Keratinocyte (primary cell): ENCODE data around the gene VPS37C.

ENCODE experiments used
- EZH2 ChIP-seq: IDR thresholded peaks from one replicate; pipeline ENCODE4 v1.6.1; 2012; ENCODE audit warnings: inconsistent platforms, mild to moderate bottlenecking, low read length, moderate library complexity
- TF ChIP-seq, protein P1 (sequence below), 3 experiments: IDR thresholded peaks in 1 of 3; conservative IDR thresholded peaks in 1 of 3; optimal IDR thresholded peaks in 1 of 3; 2 replicates in 2 of 3; 3 replicates in 1 of 3; pipeline versions ENCODE3 to v1.5.1; 2011; ENCODE audit warnings: low read length in 3 of 3, mild to moderate bottlenecking in 3 of 3, moderate library complexity in 2 of 3, control low read depth in 1 of 3, inconsistent platforms in 1 of 3; ENCODE audit not compliant: insufficient read depth in 2 of 3; ENCODE audit errors: extremely low read depth in 1 of 3

DNA sequence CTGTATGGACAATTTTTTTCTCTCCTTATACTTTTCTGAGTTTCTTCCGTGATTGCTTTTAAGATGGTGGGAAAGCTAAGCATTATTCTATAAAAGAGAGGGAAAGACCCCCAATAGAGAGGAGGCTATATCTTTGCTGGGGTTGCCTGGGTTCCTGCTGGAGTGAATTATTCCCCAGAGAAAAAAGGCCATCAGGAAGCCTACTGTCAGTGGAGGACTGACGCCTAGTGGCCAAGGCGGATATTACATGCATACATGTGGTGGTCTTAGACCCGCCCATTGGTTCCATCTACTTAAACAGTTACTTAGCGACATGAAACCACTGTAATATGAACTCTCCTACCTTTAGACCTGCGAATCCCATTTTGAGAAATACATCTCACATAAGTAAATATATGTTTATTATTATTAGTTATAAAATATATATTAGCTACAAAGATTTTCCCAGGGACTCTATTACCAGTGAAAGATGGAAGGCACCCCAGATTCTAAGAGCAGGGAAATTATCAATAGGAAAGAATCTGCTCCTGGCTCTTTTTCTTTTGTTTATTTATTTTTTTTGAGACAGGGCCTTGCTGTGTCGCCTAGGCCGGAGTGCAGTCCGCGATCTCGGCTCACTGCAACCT, 26.4 kb upstream of the VPS37C start:
- TF ChIP-seq, protein P1, sequence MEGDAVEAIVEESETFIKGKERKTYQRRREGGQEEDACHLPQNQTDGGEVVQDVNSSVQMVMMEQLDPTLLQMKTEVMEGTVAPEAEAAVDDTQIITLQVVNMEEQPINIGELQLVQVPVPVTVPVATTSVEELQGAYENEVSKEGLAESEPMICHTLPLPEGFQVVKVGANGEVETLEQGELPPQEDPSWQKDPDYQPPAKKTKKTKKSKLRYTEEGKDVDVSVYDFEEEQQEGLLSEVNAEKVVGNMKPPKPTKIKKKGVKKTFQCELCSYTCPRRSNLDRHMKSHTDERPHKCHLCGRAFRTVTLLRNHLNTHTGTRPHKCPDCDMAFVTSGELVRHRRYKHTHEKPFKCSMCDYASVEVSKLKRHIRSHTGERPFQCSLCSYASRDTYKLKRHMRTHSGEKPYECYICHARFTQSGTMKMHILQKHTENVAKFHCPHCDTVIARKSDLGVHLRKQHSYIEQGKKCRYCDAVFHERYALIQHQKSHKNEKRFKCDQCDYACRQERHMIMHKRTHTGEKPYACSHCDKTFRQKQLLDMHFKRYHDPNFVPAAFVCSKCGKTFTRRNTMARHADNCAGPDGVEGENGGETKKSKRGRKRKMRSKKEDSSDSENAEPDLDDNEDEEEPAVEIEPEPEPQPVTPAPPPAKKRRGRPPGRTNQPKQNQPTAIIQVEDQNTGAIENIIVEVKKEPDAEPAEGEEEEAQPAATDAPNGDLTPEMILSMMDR (optimal IDR thresholded peaks at IDR 0.05 in 1 of 3, IDR thresholded peaks at IDR 0.05 in 1 of 3, conservative IDR thresholded peaks at IDR 0.05 in 1 of 3; ENCODE audit: extremely low read depth in 1 of 3, insufficient read depth in 2 of 3, low read length in 3 of 3), result peak; percentile 85 to 98 (median 97)
- TF ChIP-seq EZH2, result no peak
